HEK293 (cell line): ENCODE data around the gene FHL5.

Source experiments
- CTCF ChIA-PET: fragments of 350-600 bp; formaldehyde crosslinking; extraction: SDS; loops from one replicate; lab custom pipeline; 2021; ENCODE audit warnings: antibody characterized with exemption; lab: Yijun Ruan, JAX
- POLR2A ChIA-PET: fragments of 300-600 bp; formaldehyde crosslinking; extraction: SDS; loops from one replicate; lab custom pipeline; 2020; ENCODE audit warnings: antibody characterized with exemption, inconsistent platforms; lab: Yijun Ruan, JAX
- H3K27ac ChIP-seq: fragments of 200-500 bp; sonication (Bioruptor generic); 2 replicates; pipeline ENCODE4 v1.5.1; 2014; ENCODE audit warnings: low read depth, low read length, control low read depth, inconsistent platforms; ENCODE audit errors: extremely low read depth
- H3K36me3 ChIP-seq, 2 experiments: fragments of 200-500 bp in 1 of 2; sonication (Bioruptor generic) in 1 of 2; 1 replicate in 1 of 2; 2 replicates in 1 of 2; pipeline ENCODE4 v1.5.1; 2014 to 2017; ENCODE audit warnings: inconsistent platforms in 2 of 2, low read length in 2 of 2; ENCODE audit not compliant: control insufficient read depth in 2 of 2, insufficient read depth in 1 of 2
- H3K4me1 ChIP-seq: fragments of 200-500 bp; sonication (Bioruptor generic); 2 replicates; pipeline ENCODE4 v1.5.1; 2014; ENCODE audit warnings: mild to moderate bottlenecking, low read length, inconsistent platforms; ENCODE audit not compliant: control insufficient read depth, insufficient read depth
- H3K4me3 ChIP-seq: 2 replicates; pipeline ENCODE4 v1.5.1; 2011; ENCODE audit warnings: low read depth, mild to moderate bottlenecking, control low read depth, low read length, moderate library complexity
- H3K9me3 ChIP-seq: fragments of 200-500 bp; sonication (Bioruptor generic); 2 replicates; pipeline ENCODE4 v1.5.1; 2014; ENCODE audit warnings: low read depth, low read length, inconsistent platforms; ENCODE audit not compliant: control insufficient read depth, insufficient read depth
- BCL6B ChIP-seq: fragments of 450-650 bp; formaldehyde crosslinking; IDR thresholded peaks from 2 replicates; pipeline ENCODE4 v1.5.1; 2017; ENCODE audit warnings: missing biosample characterization, missing genetic modification characterization
- KLF17 ChIP-seq: fragments of 450-650 bp; formaldehyde crosslinking; IDR thresholded peaks from 2 replicates; pipeline ENCODE4 v1.5.1; 2016; ENCODE audit warnings: missing biosample characterization, missing genetic modification characterization
- KLF9 ChIP-seq: fragments of 450-650 bp; formaldehyde crosslinking; IDR thresholded peaks from 2 replicates; pipeline ENCODE4 v1.5.1; 2016; ENCODE audit warnings: missing biosample characterization, missing genetic modification characterization, low read depth
- WT1 ChIP-seq: fragments of 450-650 bp; formaldehyde crosslinking; IDR thresholded peaks from 2 replicates; pipeline ENCODE4 v1.5.1; 2016; ENCODE audit warnings: missing biosample characterization, missing genetic modification characterization
- ZBTB10 ChIP-seq: fragments of 450-650 bp; formaldehyde crosslinking; IDR thresholded peaks from 2 replicates; pipeline ENCODE4 v1.5.1; 2016; ENCODE audit warnings: missing biosample characterization, missing genetic modification characterization
- ZNF133 ChIP-seq: fragments of 450-650 bp; formaldehyde crosslinking; IDR thresholded peaks from 2 replicates; pipeline ENCODE4 v1.5.1; 2016; ENCODE audit warnings: missing biosample characterization, missing genetic modification characterization
- ZNF175 ChIP-seq: fragments of 450-650 bp; formaldehyde crosslinking; IDR thresholded peaks from 2 replicates; pipeline ENCODE4 v1.5.1; 2016; ENCODE audit warnings: missing biosample characterization, missing genetic modification characterization
- ZNF362 ChIP-seq: fragments of 450-650 bp; formaldehyde crosslinking; IDR thresholded peaks from 2 replicates; pipeline ENCODE4 v1.5.1; 2016; ENCODE audit warnings: missing biosample characterization, missing genetic modification characterization
- ZNF660 ChIP-seq: fragments of 450-650 bp; IDR thresholded peaks from 2 replicates; pipeline ENCODE4 v1.5.1; 2018; ENCODE audit warnings: missing biosample characterization, mild to moderate bottlenecking, missing genetic modification characterization
- ZNF692 ChIP-seq: fragments of 450-650 bp; formaldehyde crosslinking; IDR thresholded peaks from 2 replicates; pipeline ENCODE4 v1.5.1; 2016; ENCODE audit warnings: missing biosample characterization, missing genetic modification characterization
- TF ChIP-seq, protein P1 (sequence below): fragments of 450-650 bp; formaldehyde crosslinking; IDR thresholded peaks from 2 replicates; pipeline ENCODE4 v1.5.1; 2016; ENCODE audit warnings: missing biosample characterization, missing genetic modification characterization
- TF ChIP-seq, protein P2 (sequence below): fragments of 450-650 bp; formaldehyde crosslinking; IDR thresholded peaks from 2 replicates; pipeline ENCODE4 v1.5.1; 2017; ENCODE audit warnings: missing biosample characterization, missing genetic modification characterization

FHL5 gene

GRCh38 chr6:96649926-96650325 lies 87.0 kb downstream of the FHL5 start (continued):
- TF ChIP-seq ZNF660 (tag by site-specific recombination): no peak
- TF ChIP-seq ZNF692 (tag by site-specific recombination): no peak
- TF ChIP-seq, protein P1, sequence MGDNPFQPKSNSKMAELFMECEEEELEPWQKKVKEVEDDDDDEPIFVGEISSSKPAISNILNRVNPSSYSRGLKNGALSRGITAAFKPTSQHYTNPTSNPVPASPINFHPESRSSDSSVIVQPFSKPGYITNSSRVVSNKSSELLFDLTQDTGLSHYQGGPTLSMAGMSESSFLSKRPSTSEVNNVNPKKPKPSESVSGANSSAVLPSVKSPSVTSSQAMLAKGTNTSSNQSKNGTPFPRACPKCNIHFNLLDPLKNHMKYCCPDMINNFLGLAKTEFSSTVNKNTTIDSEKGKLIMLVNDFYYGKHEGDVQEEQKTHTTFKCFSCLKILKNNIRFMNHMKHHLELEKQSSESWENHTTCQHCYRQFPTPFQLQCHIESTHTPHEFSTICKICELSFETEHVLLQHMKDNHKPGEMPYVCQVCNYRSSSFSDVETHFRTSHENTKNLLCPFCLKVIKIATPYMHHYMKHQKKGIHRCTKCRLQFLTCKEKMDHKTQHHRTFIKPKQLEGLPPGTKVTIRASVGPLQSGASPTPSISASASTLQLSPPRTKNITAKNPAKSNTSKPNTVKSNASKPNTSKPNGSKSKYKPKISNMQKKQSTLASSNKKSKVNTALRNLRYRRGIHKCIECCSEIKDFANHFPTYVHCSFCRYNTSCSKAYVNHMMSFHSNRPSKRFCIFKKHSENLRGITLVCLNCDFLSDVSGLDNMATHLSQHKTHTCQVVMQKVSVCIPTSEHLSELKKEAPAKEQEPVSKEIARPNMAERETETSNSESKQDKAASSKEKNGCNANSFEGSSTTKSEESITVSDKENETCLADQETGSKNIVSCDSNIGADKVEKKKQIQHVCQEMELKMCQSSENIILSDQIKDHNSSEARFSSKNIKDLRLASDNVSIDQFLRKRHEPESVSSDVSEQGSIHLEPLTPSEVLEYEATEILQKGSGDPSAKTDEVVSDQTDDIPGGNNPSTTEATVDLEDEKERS (tag by site-specific recombination): no peak
- TF ChIP-seq, protein P2, sequence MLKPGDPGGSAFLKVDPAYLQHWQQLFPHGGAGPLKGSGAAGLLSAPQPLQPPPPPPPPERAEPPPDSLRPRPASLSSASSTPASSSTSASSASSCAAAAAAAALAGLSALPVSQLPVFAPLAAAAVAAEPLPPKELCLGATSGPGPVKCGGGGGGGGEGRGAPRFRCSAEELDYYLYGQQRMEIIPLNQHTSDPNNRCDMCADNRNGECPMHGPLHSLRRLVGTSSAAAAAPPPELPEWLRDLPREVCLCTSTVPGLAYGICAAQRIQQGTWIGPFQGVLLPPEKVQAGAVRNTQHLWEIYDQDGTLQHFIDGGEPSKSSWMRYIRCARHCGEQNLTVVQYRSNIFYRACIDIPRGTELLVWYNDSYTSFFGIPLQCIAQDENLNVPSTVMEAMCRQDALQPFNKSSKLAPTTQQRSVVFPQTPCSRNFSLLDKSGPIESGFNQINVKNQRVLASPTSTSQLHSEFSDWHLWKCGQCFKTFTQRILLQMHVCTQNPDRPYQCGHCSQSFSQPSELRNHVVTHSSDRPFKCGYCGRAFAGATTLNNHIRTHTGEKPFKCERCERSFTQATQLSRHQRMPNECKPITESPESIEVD: no peak
- no peak for TF ChIP-seq KLF17 (tag by site-specific recombination)
- no peak for TF ChIP-seq ZNF362

- Histone ChIP-seq H3K27ac (no peak overlapping the region), H3K4me3 (no peak overlapping the region), H3K36me3 (no peaks in the 10 kb centered on the region), H3K4me1 (no peaks in the 10 kb centered on the region), H3K9me3 (no peaks in the 10 kb centered on the region)
- TF ChIP-seq KLF9 (tag by site-specific recombination): no peak
- no peak for TF ChIP-seq ZNF133 (tag by site-specific recombination)
- TF ChIP-seq ZNF175 (tag by site-specific recombination): no peak
- no peak for TF ChIP-seq WT1 (tag by site-specific recombination)
- no peak for TF ChIP-seq ZBTB10
- TF ChIP-seq BCL6B: no peak
- ChIA-PET CTCF (no interaction called here), POLR2A (no interaction called here)
Measured at GRCh38 chr6:96651816-96652215, 88.9 kb downstream of the FHL5 start.
